ENCODE data around the gene AGAP5. TPM values are rescaled to one million over a fixed set of nuclear protein-coding genes. Genes with fewer than 3 reads are reported as not detected.

Gene AGAP5
- total RNA-seq, 1 donor from 2014 or later, result 2.9 TPM

- H3K36me3 Mint-ChIP-seq (ENCODE audit: low read depth), result no peaks in the 10 kb centered on the region
- H3K9me3 Mint-ChIP-seq (ENCODE audit: low read depth), result no peaks in the 10 kb centered on the region
- H3K27ac Mint-ChIP-seq (ENCODE audit: unreplicated experiment), result peak within 1 kb of the TSS; percentile 79
Observed at GRCh38 chr10:73641328-73642060, 56.4 kb downstream of the AGAP5 start, which contains the start of gene MYOZ1. Gene MYOZ1 (minus strand): TSS chr10:73641474. CDS start chr10:73640017, 1,457 bp downstream.

GRCh38 chr10:73639286-73639685, 58.6 kb downstream of the AGAP5 start:
- H3K27ac Mint-ChIP-seq (ENCODE audit: unreplicated experiment), result no peak overlapping the region
- no peaks in the 10 kb centered on the region for H3K36me3 Mint-ChIP-seq (ENCODE audit: low read depth)
- TF ChIP-seq CTCF (IDR thresholded peaks at IDR 0.05), result no peak
- H3K4me1 Mint-ChIP-seq (ENCODE audit: low read depth), result peaks cover 26% of the 10 kb centered on the region
- no peak overlapping the region for H3K4me3 Mint-ChIP-seq (ENCODE audit: unreplicated experiment)
- H3K27me3 Mint-ChIP-seq (ENCODE audit: low read depth), result no peaks in the 10 kb centered on the region
- H3K9me3 Mint-ChIP-seq (ENCODE audit: low read depth), result no peaks in the 10 kb centered on the region
- DNase-seq (ENCODE audit: low spot score), result no peak

More at GRCh38 chr10:73641328-73642060, 56.4 kb downstream of the AGAP5 start, which contains the start of gene MYOZ1:
- DNase-seq (ENCODE audit: low spot score), result no peak
- H3K27me3 Mint-ChIP-seq (ENCODE audit: low read depth), result no peaks in the 10 kb centered on the region
- H3K4me3 Mint-ChIP-seq (ENCODE audit: unreplicated experiment), result peak within 1 kb of the TSS; percentile 55
- TF ChIP-seq CTCF (IDR thresholded peaks at IDR 0.05), result no peak
- H3K4me1 Mint-ChIP-seq (ENCODE audit: low read depth), result peaks cover 27% of the 10 kb centered on the region

GRCh38 chr10:73635781-73636180, 62.1 kb downstream of the AGAP5 start:
- Mint-ChIP-seq H3K27ac (ENCODE audit: unreplicated experiment) (no peak overlapping the region), H3K9me3 (ENCODE audit: low read depth) (no peaks in the 10 kb centered on the region), H3K4me1 (ENCODE audit: low read depth) (peaks cover 4% of the 10 kb centered on the region), H3K36me3 (ENCODE audit: low read depth) (peaks cover 2% of the 10 kb centered on the region), H3K4me3 (ENCODE audit: unreplicated experiment) (no peak overlapping the region), H3K27me3 (ENCODE audit: low read depth) (no peaks in the 10 kb centered on the region)
- TF ChIP-seq CTCF (IDR thresholded peaks at IDR 0.05), result no peak
- peak; percentile 10 for DNase-seq (ENCODE audit: low spot score)

GRCh38 chr10:73634421-73634820, 63.5 kb downstream of the AGAP5 start:
- Mint-ChIP-seq H3K36me3 (ENCODE audit: low read depth) (peaks cover 2% of the 10 kb centered on the region), H3K4me1 (ENCODE audit: low read depth) (no peaks in the 10 kb centered on the region), H3K9me3 (ENCODE audit: low read depth) (no peaks in the 10 kb centered on the region), H3K27me3 (ENCODE audit: low read depth) (no peaks in the 10 kb centered on the region), H3K4me3 (ENCODE audit: unreplicated experiment) (no peak overlapping the region), H3K27ac (ENCODE audit: unreplicated experiment) (peak overlapping the region; percentile 57)
- no peak for TF ChIP-seq CTCF (IDR thresholded peaks at IDR 0.05)
- DNase-seq (ENCODE audit: low spot score), result peak; percentile 90

- H3K27me3 Mint-ChIP-seq (ENCODE audit: low read depth), result no peaks in the 10 kb centered on the region
- TF ChIP-seq CTCF (IDR thresholded peaks at IDR 0.05), result no peak
Observed at GRCh38 chr10:73629165-73629564, 68.7 kb downstream of the AGAP5 start.

More at GRCh38 chr10:73629165-73629564, 68.7 kb downstream of the AGAP5 start:
- no peak overlapping the region for H3K27ac Mint-ChIP-seq (ENCODE audit: unreplicated experiment)
- DNase-seq (ENCODE audit: low spot score), result no peak
- peaks cover 2% of the 10 kb centered on the region for H3K36me3 Mint-ChIP-seq (ENCODE audit: low read depth)
- no peaks in the 10 kb centered on the region for H3K9me3 Mint-ChIP-seq (ENCODE audit: low read depth)
- H3K4me3 Mint-ChIP-seq (ENCODE audit: unreplicated experiment), result no peak overlapping the region
- H3K4me1 Mint-ChIP-seq (ENCODE audit: low read depth), result peaks cover 24% of the 10 kb centered on the region
